B cell (primary cell): ENCODE results near the gene MSX1. TPM values are rescaled to one million over a fixed set of nuclear protein-coding genes. Genes with fewer than 3 reads are reported as not detected.
A peak's percentile ranks its signal among the peaks of the same experiment; 100 is the strongest.

Source experiments
- ATAC-seq: fragments of 200-7000 bp; cut with Tn5 transposase; one replicate; pipeline ENCODE4 v1.10.0; 2021; ENCODE audit warnings: low read depth, mild to moderate bottlenecking, moderate number of reproducible peaks, moderate library complexity
- CTCF ChIA-PET: fragments of 350-600 bp; sonication (Branson Sonifier 250); formaldehyde crosslinking; loops from one replicate; lab custom pipeline; 2021; ENCODE audit warnings: antibody characterized with exemption, inconsistent platforms; lab: Charles Lee
- POLR2A ChIA-PET: fragments of 350-600 bp; sonication (Branson Sonifier 250); formaldehyde crosslinking; loops from one replicate; lab custom pipeline; 2021; ENCODE audit warnings: antibody characterized with exemption; lab: Charles Lee
- DNase-seq: peaks from one replicate; pipeline ENCODE4 v3.0.0; 2013
- H2AFZ ChIP-seq: 2 replicates; pipeline ENCODE4 v1.6.1; 2012; ENCODE audit warnings: mild to moderate bottlenecking, low read depth, low read length; ENCODE audit not compliant: insufficient read depth, poor library complexity, severe bottlenecking
- H3K27ac ChIP-seq, 2 donors: 1 replicate in 1 of 2; 2 replicates in 1 of 2; pipeline ENCODE4 v1.5.1; 2012 to 2013; ENCODE audit warnings: low read length in 2 of 2, mild to moderate bottlenecking in 2 of 2, moderate library complexity in 1 of 2
- H3K27me3 ChIP-seq, 4 experiments: fragments of 200-600 bp in 1 of 4; sonication (generic) in 1 of 4; replicated peaks in 1 of 4; 1 replicate in 2 of 4; 2 replicates in 2 of 4; pipeline versions ENCODE4 v1.6.1 to v1.7.0; 2013 to 2016; ENCODE audit warnings: low read length in 3 of 4, mild to moderate bottlenecking in 2 of 4, mixed read lengths in 1 of 4, moderate library complexity in 1 of 4; ENCODE audit not compliant: insufficient read depth in 4 of 4, control insufficient read depth in 3 of 4; ENCODE audit errors: control extremely low read depth in 1 of 4
- H3K36me3 ChIP-seq, 2 experiments: replicated peaks in 1 of 2; 1 replicate in 1 of 2; 2 replicates in 1 of 2; pipeline versions ENCODE4 v1.6.1 to v1.7.1; 2013; ENCODE audit warnings: low read length in 1 of 2; ENCODE audit not compliant: insufficient read depth in 2 of 2, control insufficient read depth in 1 of 2; ENCODE audit errors: control extremely low read depth in 1 of 2, extremely low read depth in 1 of 2
- H3K4me1 ChIP-seq, 2 donors: fragments of 200-600 bp in 1 of 2; sonication (generic) in 1 of 2; 1 replicate in 1 of 2; 2 replicates in 1 of 2; pipeline versions ENCODE4 v1.5.1 to v1.6.1; 2013 to 2017; ENCODE audit warnings: low read length in 2 of 2; ENCODE audit not compliant: control insufficient read depth in 2 of 2, insufficient read depth in 2 of 2
- H3K4me2 ChIP-seq: replicated peaks from 2 replicates; pipeline ENCODE3; 2012; ENCODE audit warnings: mild to moderate bottlenecking, low read depth, low read length; ENCODE audit not compliant: poor library complexity, severe bottlenecking
- H3K4me3 ChIP-seq, 5 experiments: fragments of 200-600 bp in 1 of 5; sonication (generic) in 1 of 5; 1 replicate in 3 of 5; 2 replicates in 2 of 5; pipeline versions ENCODE4 v1.5.1 to v1.7.0; 2011 to 2016; ENCODE audit warnings: low read length in 4 of 5, mild to moderate bottlenecking in 4 of 5, low read depth in 2 of 5, control low read depth in 1 of 5, moderate library complexity in 1 of 5; ENCODE audit not compliant: insufficient read depth in 1 of 5; ENCODE audit errors: control extremely low read depth in 1 of 5, extremely low read depth in 1 of 5
- H3K79me2 ChIP-seq: fragments of 200-600 bp; sonication (generic); one replicate; pipeline ENCODE4 v1.6.0; 2016; ENCODE audit warnings: low read length; ENCODE audit not compliant: control insufficient read depth, insufficient read depth
- H3K9ac ChIP-seq: fragments of 200-600 bp; sonication (generic); 2 replicates; pipeline ENCODE4 v1.6.1; 2017; ENCODE audit warnings: mild to moderate bottlenecking, low read length, moderate library complexity
- H3K9me3 ChIP-seq, 3 donors: one replicate each; pipeline versions ENCODE4 v1.6.1 to v1.7.1; 2013; ENCODE audit warnings: low read length in 2 of 3; ENCODE audit not compliant: control insufficient read depth in 2 of 3, insufficient read depth in 1 of 3; ENCODE audit errors: control extremely low read depth in 1 of 3
- H4K20me1 ChIP-seq: 2 replicates; pipeline ENCODE4 v1.6.0; 2012; ENCODE audit warnings: mild to moderate bottlenecking, low read length; ENCODE audit not compliant: insufficient read depth, control insufficient read depth, poor library complexity, severe bottlenecking
- H3K27ac Mint-ChIP-seq: one replicate; pipeline ENCODE4 v1.8.0; 2021; ENCODE audit warnings: mixed read lengths
- H3K27me3 Mint-ChIP-seq: one replicate; pipeline ENCODE4 v1.8.0; 2021; ENCODE audit warnings: mixed read lengths
- H3K4me1 Mint-ChIP-seq: one replicate; pipeline ENCODE4 v1.8.0; 2021; ENCODE audit warnings: mixed read lengths
- H3K4me3 Mint-ChIP-seq: one replicate; pipeline ENCODE4 v1.8.0; 2021; ENCODE audit warnings: mixed read lengths
- H3K9me3 Mint-ChIP-seq: one replicate; pipeline ENCODE4 v1.8.0; 2022; ENCODE audit warnings: mixed read lengths; ENCODE audit not compliant: insufficient read depth
- CTCF ChIP-seq: fragments of 200-600 bp; IDR thresholded peaks from one replicate; pipeline ENCODE4 v1.8.0; 2022; ENCODE audit warnings: antibody characterized with exemption, mild to moderate bottlenecking
- EZH2 ChIP-seq: IDR thresholded peaks from 2 replicates; pipeline ENCODE4 v1.6.1; 2012; ENCODE audit warnings: borderline replicate concordance, low read depth, mild to moderate bottlenecking, moderate library complexity, low read length; ENCODE audit not compliant: insufficient read depth, poor library complexity, severe bottlenecking
- WGBS: methylation state at CpG from one replicate; pipeline ENCODE4 v1.1.5; 2013; ENCODE audit warnings: missing lambda C conversion rate; ENCODE audit not compliant: insufficient coverage; 5-methylcytosine and 5-hydroxymethylcytosine counted together
- intact Hi-C: fragments of 100-400 bp; cut with micrococcal nuclease; formaldehyde crosslinking; loops from one replicate; pipeline ENCODE4 v1.10.0; 2022
- polyA plus RNA-seq: library from polyadenylated mRNA; depleted of rRNA; stranded (reverse); fragments of >200 nt; gene quantifications from 2 replicates; pipeline ENCODE4 v1.2.3, GENCODE V29; 2012
- total RNA-seq, 2 donors: library from RNA; stranded (reverse); fragments of 120-200 nt in 1 of 2; gene quantifications; 1 replicate in 1 of 2; 2 replicates in 1 of 2; pipeline versions ENCODE4 v1.2.3 to v1.2.4, GENCODE V29; 2013 to 2022

MSX1 gene
- total and polyA plus RNA-seq, 2 donors (not counting 1 experiment from before 2014, with no cell fraction given): 0.09 TPM; not detected in 1

DNA sequence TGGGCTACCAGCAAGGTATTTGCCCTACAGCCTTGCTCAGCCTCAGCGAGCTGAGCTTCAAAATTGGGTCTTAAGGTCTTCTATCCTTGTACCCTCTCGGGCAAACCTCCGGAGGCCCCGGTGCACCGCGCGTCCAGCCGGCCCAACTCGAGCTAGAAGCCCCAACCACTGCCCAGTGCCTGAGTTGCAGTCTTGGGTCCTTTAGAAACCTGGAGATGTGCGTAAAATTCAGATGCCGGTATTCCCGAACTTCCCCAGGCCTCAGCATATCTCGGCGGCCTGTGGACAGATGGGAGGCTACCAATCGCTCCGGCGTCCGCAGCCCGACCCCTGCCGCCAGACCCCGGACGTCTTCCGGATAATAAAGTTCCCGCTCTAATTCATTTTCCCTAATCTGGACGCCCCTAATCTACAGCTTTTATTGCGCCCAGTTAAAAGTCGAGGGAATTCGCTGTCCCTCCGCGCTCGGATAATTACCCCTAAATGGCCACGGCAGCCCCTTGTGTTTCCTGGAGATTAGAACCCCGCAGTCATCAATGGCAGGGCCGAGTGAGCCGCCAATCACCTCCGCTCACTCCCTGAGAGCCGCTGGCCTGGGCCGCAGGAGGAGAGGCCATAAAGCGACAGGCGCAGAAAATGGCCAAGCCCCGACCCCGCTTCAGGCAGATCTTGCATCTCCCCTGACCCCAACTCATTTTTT, 1.5 kb upstream of the MSX1 start:
- intact Hi-C loops: loop anchor here (1.0 kb wide), 1 partner anchor 12 kb away; no protein-coding TSS in a partner anchor

More for the DNA sequence above, 1.5 kb upstream of the MSX1 start:
- no peak overlapping the region for H3K9ac ChIP-seq
- no peak overlapping the region for H2AFZ ChIP-seq
- Mint-ChIP-seq H3K4me3 (peak overlapping the region; percentile 29), H3K9me3 (peaks cover 2% of the 10 kb centered on the region), H3K4me1 (peaks cover 34% of the 10 kb centered on the region), H3K27ac (peak overlapping the region; percentile 50), H3K27me3 (peaks cover 65% of the 10 kb centered on the region)
- no peak for DNase-seq
- CTCF ChIA-PET: no interaction called here
- no peaks in the 10 kb centered on the region for H3K79me2 ChIP-seq
- no peak overlapping the region for H3K4me2 ChIP-seq
- no peaks in the 10 kb centered on the region for H4K20me1 ChIP-seq
- peaks cover 0 to 95% (median 76%) of the 10 kb centered on the region in 4 experiments for H3K27me3 ChIP-seq
- H3K4me1 ChIP-seq: peaks cover 60 to 80% of the 10 kb centered on the region in 2 donors
- POLR2A ChIA-PET: no interaction called here
- no peaks in the 10 kb centered on the region for H3K36me3 ChIP-seq
- WGBS: 18% methylated on average over 28 of the region's 42 CpGs
- H3K4me3 ChIP-seq: no peak overlapping the region
- H3K27ac ChIP-seq: no peak overlapping the region
- no peak for ATAC-seq
- peaks cover 4 to 93% (median 54%) of the 10 kb centered on the region in 3 donors for H3K9me3 ChIP-seq
- no peak for TF ChIP-seq CTCF
- TF ChIP-seq EZH2: no peak
